Measurements from ENCODE around the gene NT5C1B. TPM values are rescaled to one million over a fixed set of nuclear protein-coding genes. Genes with fewer than 3 reads are reported as not detected.

The NT5C1B gene
- total RNA-seq, 1 donor from 2014 or later = not detected

DNA sequence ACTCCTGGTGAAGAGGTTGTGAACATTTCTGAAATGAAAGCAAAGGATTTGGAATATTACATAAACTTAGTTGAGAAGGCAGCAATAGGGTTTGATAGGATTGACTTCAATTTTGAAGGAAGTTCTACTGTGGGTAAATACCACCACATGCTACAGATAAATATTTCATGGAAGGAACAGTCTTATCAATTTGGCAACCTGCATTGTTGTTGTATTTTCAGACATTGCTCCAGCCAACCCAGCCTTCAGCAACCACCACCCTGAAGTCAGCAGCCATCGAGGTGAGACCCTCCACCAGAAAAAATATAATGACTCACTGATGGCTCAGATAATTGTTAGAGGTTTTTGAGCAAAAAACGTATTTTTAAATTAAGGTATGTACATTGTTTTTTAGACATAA, 38.9 kb downstream of the NT5C1B start:
- DNase-seq (ENCODE audit: low spot score) = no peak
- TF ChIP-seq, protein P1, sequence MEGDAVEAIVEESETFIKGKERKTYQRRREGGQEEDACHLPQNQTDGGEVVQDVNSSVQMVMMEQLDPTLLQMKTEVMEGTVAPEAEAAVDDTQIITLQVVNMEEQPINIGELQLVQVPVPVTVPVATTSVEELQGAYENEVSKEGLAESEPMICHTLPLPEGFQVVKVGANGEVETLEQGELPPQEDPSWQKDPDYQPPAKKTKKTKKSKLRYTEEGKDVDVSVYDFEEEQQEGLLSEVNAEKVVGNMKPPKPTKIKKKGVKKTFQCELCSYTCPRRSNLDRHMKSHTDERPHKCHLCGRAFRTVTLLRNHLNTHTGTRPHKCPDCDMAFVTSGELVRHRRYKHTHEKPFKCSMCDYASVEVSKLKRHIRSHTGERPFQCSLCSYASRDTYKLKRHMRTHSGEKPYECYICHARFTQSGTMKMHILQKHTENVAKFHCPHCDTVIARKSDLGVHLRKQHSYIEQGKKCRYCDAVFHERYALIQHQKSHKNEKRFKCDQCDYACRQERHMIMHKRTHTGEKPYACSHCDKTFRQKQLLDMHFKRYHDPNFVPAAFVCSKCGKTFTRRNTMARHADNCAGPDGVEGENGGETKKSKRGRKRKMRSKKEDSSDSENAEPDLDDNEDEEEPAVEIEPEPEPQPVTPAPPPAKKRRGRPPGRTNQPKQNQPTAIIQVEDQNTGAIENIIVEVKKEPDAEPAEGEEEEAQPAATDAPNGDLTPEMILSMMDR (IDR thresholded peaks at IDR 0.05) = no peak
- H3K27ac Mint-ChIP-seq (ENCODE audit: unreplicated experiment) = no peak overlapping the region

GRCh38 chr2:18549083-18549482, 40.3 kb downstream of the NT5C1B start:
- no peak overlapping the region for H3K4me3 Mint-ChIP-seq (ENCODE audit: unreplicated experiment)
- no peak overlapping the region for H3K27ac Mint-ChIP-seq (ENCODE audit: unreplicated experiment)
- H3K36me3 Mint-ChIP-seq (ENCODE audit: low read depth) = peaks cover 6% of the 10 kb centered on the region
- no peak for DNase-seq (ENCODE audit: low spot score)
- H3K9me3 Mint-ChIP-seq (ENCODE audit: low read depth) = peaks cover 3% of the 10 kb centered on the region
- no peaks in the 10 kb centered on the region for H3K27me3 Mint-ChIP-seq (ENCODE audit: low read depth)
- TF ChIP-seq, protein P1 (IDR thresholded peaks at IDR 0.05) = no peak
- H3K4me1 Mint-ChIP-seq (ENCODE audit: low read depth) = peaks cover 32% of the 10 kb centered on the region

More for the DNA sequence above, 38.9 kb downstream of the NT5C1B start:
- Mint-ChIP-seq H3K36me3 (ENCODE audit: low read depth) (peaks cover 12% of the 10 kb centered on the region), H3K9me3 (ENCODE audit: low read depth) (peaks cover 3% of the 10 kb centered on the region), H3K4me1 (ENCODE audit: low read depth) (peaks cover 29% of the 10 kb centered on the region), H3K27me3 (ENCODE audit: low read depth) (no peaks in the 10 kb centered on the region), H3K4me3 (ENCODE audit: unreplicated experiment) (no peak overlapping the region)

GRCh38 chr2:18548621-18549020, 40.7 kb downstream of the NT5C1B start:
- TF ChIP-seq, protein P1 (IDR thresholded peaks at IDR 0.05) = no peak
- peaks cover 29% of the 10 kb centered on the region for H3K4me1 Mint-ChIP-seq (ENCODE audit: low read depth)
- no peaks in the 10 kb centered on the region for H3K27me3 Mint-ChIP-seq (ENCODE audit: low read depth)
- H3K36me3 Mint-ChIP-seq (ENCODE audit: low read depth) = peaks cover 4% of the 10 kb centered on the region
- peaks cover 3% of the 10 kb centered on the region for H3K9me3 Mint-ChIP-seq (ENCODE audit: low read depth)
- DNase-seq (ENCODE audit: low spot score) = no peak
- no peak overlapping the region for H3K4me3 Mint-ChIP-seq (ENCODE audit: unreplicated experiment)
- no peak overlapping the region for H3K27ac Mint-ChIP-seq (ENCODE audit: unreplicated experiment)

DNA sequence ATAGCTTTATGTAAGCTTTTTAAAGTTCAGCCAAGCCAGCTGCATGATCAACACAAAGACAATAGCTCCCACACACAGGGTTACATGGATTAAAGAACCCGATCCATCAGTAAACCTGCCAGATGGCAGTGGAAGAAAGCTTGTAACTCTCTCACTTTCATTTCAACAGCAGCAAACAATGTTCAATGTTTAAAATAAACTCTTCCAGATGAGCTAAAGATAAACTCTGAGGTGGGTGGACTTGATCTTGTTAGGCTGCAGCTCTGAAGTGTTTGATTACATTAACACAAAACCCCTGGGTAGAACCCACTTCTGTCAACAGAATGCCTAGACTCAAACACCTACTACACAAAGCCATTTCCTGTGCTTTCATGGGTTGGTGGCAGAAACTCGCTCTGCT, 42.8 kb downstream of the NT5C1B start:
- Mint-ChIP-seq H3K27me3 (ENCODE audit: low read depth) (no peaks in the 10 kb centered on the region), H3K9me3 (ENCODE audit: low read depth) (peaks cover 6% of the 10 kb centered on the region), H3K27ac (ENCODE audit: unreplicated experiment) (no peak overlapping the region), H3K4me1 (ENCODE audit: low read depth) (peaks cover 9% of the 10 kb centered on the region), H3K4me3 (ENCODE audit: unreplicated experiment) (no peak overlapping the region), H3K36me3 (ENCODE audit: low read depth) (peaks cover 3% of the 10 kb centered on the region)
- no peak for DNase-seq (ENCODE audit: low spot score)
- TF ChIP-seq, protein P1 (IDR thresholded peaks at IDR 0.05) = no peak

DNA sequence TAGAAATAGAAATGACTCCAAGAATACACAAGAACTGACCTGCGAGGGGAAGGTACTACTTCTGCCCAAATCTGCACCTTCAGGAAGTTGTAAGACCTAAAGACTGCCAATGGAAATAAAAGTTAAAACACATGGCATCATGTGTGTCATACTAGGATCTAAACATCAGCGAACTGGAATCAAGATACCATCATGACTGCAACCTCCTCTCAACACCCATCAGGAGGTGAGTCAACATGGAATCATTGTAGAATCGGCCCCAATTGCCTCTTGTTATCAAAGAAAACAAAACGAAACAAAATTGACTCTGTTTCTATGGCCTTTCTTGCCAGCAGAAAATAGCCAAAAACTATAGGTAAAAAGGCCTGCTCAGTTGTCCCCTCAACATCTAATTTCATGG, 44.0 kb downstream of the NT5C1B start:
- Mint-ChIP-seq H3K9me3 (ENCODE audit: low read depth) (peaks cover 13% of the 10 kb centered on the region), H3K36me3 (ENCODE audit: low read depth) (peaks cover 3% of the 10 kb centered on the region), H3K4me3 (ENCODE audit: unreplicated experiment) (no peak overlapping the region), H3K27me3 (ENCODE audit: low read depth) (no peaks in the 10 kb centered on the region), H3K4me1 (ENCODE audit: low read depth) (peaks cover 7% of the 10 kb centered on the region), H3K27ac (ENCODE audit: unreplicated experiment) (no peak overlapping the region)
- no peak for DNase-seq (ENCODE audit: low spot score)
- TF ChIP-seq, protein P1 (IDR thresholded peaks at IDR 0.05) = no peak

All from chondrocyte (in vitro differentiated cells).